GM12878 (cell line): Measurements from ENCODE around the gene KCNS3.
"Not testable (repeated sequence)": the region's sequence is repeated elsewhere in the genome, so short reads cannot be mapped to it uniquely, and the experiment has no call there.

ENCODE experiments used
- ATF3 ChIP-seq: IDR thresholded peaks from 2 replicates; pipeline ENCODE4 v1.6.1; 2011; ENCODE audit warnings: low read depth, mild to moderate bottlenecking, low read length, moderate library complexity, borderline replicate concordance; ENCODE audit errors: extremely low read depth
- ESRRA ChIP-seq: IDR thresholded peaks from 2 replicates; pipeline ENCODE4 v1.6.1; 2012; ENCODE audit warnings: mild to moderate bottlenecking, low read length, improper control_type of control experiment
- KLF5 ChIP-seq: fragments of 450-650 bp; IDR thresholded peaks from 2 replicates; pipeline ENCODE4 v1.6.1; 2014; ENCODE audit warnings: mild to moderate bottlenecking; ENCODE audit not compliant: partially characterized antibody
- STAT3 ChIP-seq: IDR thresholded peaks from 2 replicates; pipeline ENCODE4 v1.6.1; 2011; ENCODE audit warnings: low read depth, low read length, improper control_type of control experiment
- TAF1 ChIP-seq: IDR thresholded peaks from 2 replicates; pipeline ENCODE4 v1.6.1; 2011; ENCODE audit warnings: mild to moderate bottlenecking, low read depth, low read length, borderline replicate concordance
- ZBED1 ChIP-seq: IDR thresholded peaks from 2 replicates; pipeline ENCODE4 v1.6.1; 2016; ENCODE audit warnings: borderline replicate concordance

DNA sequence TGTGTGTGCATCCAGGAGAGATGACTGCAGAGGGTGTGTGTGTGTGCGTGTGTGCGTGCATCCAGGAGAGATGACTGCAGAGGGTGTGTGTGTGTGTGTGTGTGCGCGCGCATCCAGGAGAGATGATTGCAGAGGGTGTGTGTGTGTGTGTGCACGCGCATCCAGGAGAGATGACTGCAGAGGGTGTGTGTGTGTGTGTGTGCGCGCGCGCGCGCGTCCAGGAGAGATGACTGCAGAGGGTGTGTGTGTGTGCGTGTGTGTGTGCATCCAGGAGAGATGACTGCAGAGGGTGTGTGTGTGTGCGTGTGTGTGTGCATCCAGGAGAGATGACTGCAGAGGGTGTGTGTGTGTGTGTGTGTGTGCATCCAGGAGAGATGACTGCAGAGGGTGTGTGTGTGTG is 85.1 kb downstream of the KCNS3 start:
- not testable (repeated sequence) for TF ChIP-seq ATF3, ZBED1, TAF1, KLF5, ESRRA, STAT3
